SK-N-SH treated with all-trans-retinoic acid at 6 μM for 48 hours (cell line): ENCODE data around the gene NEB.

Experiments used
- ATAC-seq: fragments of 200-7000 bp; cut with Tn5 transposase; 3 replicates; pipeline ENCODE4 v1.9.1; 2020; ENCODE audit warnings: mild to moderate bottlenecking, moderate library complexity
- ARNTL ChIP-seq: fragments of 450-650 bp; formaldehyde crosslinking; IDR thresholded peaks from 2 replicates; pipeline ENCODE4 v1.5.0; 2020; ENCODE audit warnings: low read depth, mild to moderate bottlenecking, moderate library complexity, borderline replicate concordance
- BACH2 ChIP-seq: fragments of 250-450 bp; sonication (Bioruptor Pico); IDR thresholded peaks from 2 replicates; pipeline ENCODE4 v1.9.0; 2021; ENCODE audit warnings: mild to moderate bottlenecking, borderline replicate concordance
- CREB5 ChIP-seq: fragments of 250-450 bp; sonication (Bioruptor Pico); IDR thresholded peaks from 2 replicates; pipeline ENCODE4 v1.5.1; 2020; ENCODE audit warnings: low read depth, mild to moderate bottlenecking, moderate library complexity
- CSDC2 ChIP-seq: fragments of 250-450 bp; sonication (Bioruptor Pico); IDR thresholded peaks from 2 replicates; pipeline ENCODE4 v1.5.0; 2020; ENCODE audit warnings: mild to moderate bottlenecking, moderate library complexity
- CSRNP3 ChIP-seq: fragments of 250-450 bp; sonication (Bioruptor Pico); IDR thresholded peaks from 2 replicates; pipeline ENCODE4 v1.5.1; 2021; ENCODE audit warnings: mild to moderate bottlenecking, moderate library complexity
- ESRRG ChIP-seq: fragments of 250-450 bp; sonication (Bioruptor Pico); IDR thresholded peaks from 2 replicates; pipeline ENCODE4 v1.6.1; 2021; ENCODE audit warnings: mild to moderate bottlenecking
- GLIS3 ChIP-seq: fragments of 250-450 bp; sonication (Bioruptor Pico); IDR thresholded peaks from 2 replicates; pipeline ENCODE4 v1.5.0; 2020; ENCODE audit warnings: mild to moderate bottlenecking, moderate library complexity
- ISL1 ChIP-seq: fragments of 250-450 bp; sonication (Bioruptor Pico); IDR thresholded peaks from 2 replicates; pipeline ENCODE4 v2.1.2; 2022; ENCODE audit warnings: mild to moderate bottlenecking, moderate library complexity
- OSR1 ChIP-seq: fragments of 250-450 bp; sonication (Bioruptor Pico); IDR thresholded peaks from 2 replicates; pipeline ENCODE4 v1.8.0; 2022; ENCODE audit warnings: moderate library complexity, mild to moderate bottlenecking, inconsistent platforms
- PATZ1 ChIP-seq: fragments of 250-450 bp; sonication (Bioruptor Pico); IDR thresholded peaks from 2 replicates; pipeline ENCODE4 v1.8.0; 2020; ENCODE audit warnings: mild to moderate bottlenecking, moderate library complexity, borderline replicate concordance
- POU6F1 ChIP-seq: fragments of 250-450 bp; sonication (Bioruptor Pico); IDR thresholded peaks from 2 replicates; pipeline ENCODE4 v1.8.0; 2021; ENCODE audit warnings: low read depth, mild to moderate bottlenecking, moderate library complexity, borderline replicate concordance
- PPARA ChIP-seq: fragments of 250-450 bp; sonication (Bioruptor Pico); IDR thresholded peaks from 2 replicates; pipeline ENCODE4 v1.5.0; 2020; ENCODE audit warnings: mild to moderate bottlenecking, borderline replicate concordance
- TCF4 ChIP-seq: fragments of 250-450 bp; sonication (Bioruptor Pico); IDR thresholded peaks from 2 replicates; pipeline ENCODE4 v1.8.0; 2021; ENCODE audit warnings: mild to moderate bottlenecking, moderate library complexity, borderline replicate concordance
- TOX ChIP-seq: fragments of 250-450 bp; sonication (Bioruptor Pico); IDR thresholded peaks from 2 replicates; pipeline ENCODE4 v1.8.0; 2021; ENCODE audit warnings: mild to moderate bottlenecking, moderate library complexity, borderline replicate concordance
- TSHZ2 ChIP-seq: fragments of 250-450 bp; sonication (Bioruptor Pico); IDR thresholded peaks from 2 replicates; pipeline ENCODE4 v1.5.0; 2020; ENCODE audit warnings: mild to moderate bottlenecking, moderate library complexity
- ZC3H10 ChIP-seq: fragments of 250-450 bp; sonication (Bioruptor Pico); IDR thresholded peaks from 2 replicates; pipeline ENCODE4 v1.5.1; 2021; ENCODE audit warnings: mild to moderate bottlenecking, moderate library complexity
- ZFP30 ChIP-seq: fragments of 450-650 bp; formaldehyde crosslinking; IDR thresholded peaks from 2 replicates; pipeline ENCODE4 v1.5.0; 2022; ENCODE audit warnings: mild to moderate bottlenecking, moderate library complexity
- ZNF565 ChIP-seq: fragments of 450-650 bp; formaldehyde crosslinking; conservative IDR thresholded peaks from 2 replicates; pipeline ENCODE4 v1.5.0; 2020; ENCODE audit warnings: low read depth, mild to moderate bottlenecking, moderate library complexity
- ZNF70 ChIP-seq: fragments of 450-650 bp; formaldehyde crosslinking; IDR thresholded peaks from 2 replicates; pipeline ENCODE4 v1.5.0; 2020; ENCODE audit warnings: mild to moderate bottlenecking, moderate library complexity
- ZNF8 ChIP-seq: fragments of 450-650 bp; formaldehyde crosslinking; IDR thresholded peaks from 2 replicates; pipeline ENCODE4 v1.5.0; 2020; ENCODE audit warnings: mild to moderate bottlenecking, moderate library complexity

NEB gene

GRCh38 chr2:151721161-151721560 lies 13.1 kb downstream of the NEB start (continued):
- no peak for TF ChIP-seq TSHZ2
- no peak for TF ChIP-seq TOX
- TF ChIP-seq ISL1 (CRISPR knock-in tag) = no peak

- ATAC-seq = no peak
- TF ChIP-seq ZNF70 (CRISPR knock-in tag) = no peak
- TF ChIP-seq CSRNP3 (CRISPR knock-in tag) = no peak
- TF ChIP-seq ZNF565 (CRISPR knock-in tag) = no peak
- TF ChIP-seq TCF4 (CRISPR knock-in tag) = no peak
- no peak for TF ChIP-seq PATZ1
- TF ChIP-seq ARNTL (CRISPR knock-in tag) = no peak
- TF ChIP-seq CSDC2 (CRISPR knock-in tag) = no peak
- no peak for TF ChIP-seq TSHZ2
- TF ChIP-seq TOX = no peak
- TF ChIP-seq OSR1 (CRISPR knock-in tag) = no peak
- no peak for TF ChIP-seq BACH2 (CRISPR knock-in tag)
- TF ChIP-seq ZNF8 (CRISPR knock-in tag) = no peak
- no peak for TF ChIP-seq POU6F1 (CRISPR knock-in tag)
- no peak for TF ChIP-seq ZC3H10 (CRISPR knock-in tag)
- TF ChIP-seq ESRRG = no peak
- TF ChIP-seq ZFP30 (CRISPR knock-in tag) = no peak
- TF ChIP-seq ISL1 (CRISPR knock-in tag) = no peak
- TF ChIP-seq GLIS3 = no peak
- TF ChIP-seq PPARA (CRISPR knock-in tag) = no peak
- no peak for TF ChIP-seq CREB5 (CRISPR knock-in tag)
- TF ChIP-seq, all 23 proteins: peak for 0
Observed at GRCh38 chr2:151720521-151720920, 13.8 kb downstream of the NEB start.
